Stimulated activated CD8-positive, alpha-beta memory T cell treated with anti-CD3 and anti-CD28 coated beads, Interleukin-2, amount 100 ng/mL, for 1 hour (primary cell): ENCODE data around the gene DCUN1D4.
A peak's percentile ranks its signal among the peaks of the same experiment; 100 is the strongest.

Experiments used
- DNase-seq, 2 donors: peaks; one replicate each; pipeline ENCODE4 v3.0.0-alpha.2; 2020; ENCODE audit warnings: low read depth in 2 of 2

The DCUN1D4 gene

DNA sequence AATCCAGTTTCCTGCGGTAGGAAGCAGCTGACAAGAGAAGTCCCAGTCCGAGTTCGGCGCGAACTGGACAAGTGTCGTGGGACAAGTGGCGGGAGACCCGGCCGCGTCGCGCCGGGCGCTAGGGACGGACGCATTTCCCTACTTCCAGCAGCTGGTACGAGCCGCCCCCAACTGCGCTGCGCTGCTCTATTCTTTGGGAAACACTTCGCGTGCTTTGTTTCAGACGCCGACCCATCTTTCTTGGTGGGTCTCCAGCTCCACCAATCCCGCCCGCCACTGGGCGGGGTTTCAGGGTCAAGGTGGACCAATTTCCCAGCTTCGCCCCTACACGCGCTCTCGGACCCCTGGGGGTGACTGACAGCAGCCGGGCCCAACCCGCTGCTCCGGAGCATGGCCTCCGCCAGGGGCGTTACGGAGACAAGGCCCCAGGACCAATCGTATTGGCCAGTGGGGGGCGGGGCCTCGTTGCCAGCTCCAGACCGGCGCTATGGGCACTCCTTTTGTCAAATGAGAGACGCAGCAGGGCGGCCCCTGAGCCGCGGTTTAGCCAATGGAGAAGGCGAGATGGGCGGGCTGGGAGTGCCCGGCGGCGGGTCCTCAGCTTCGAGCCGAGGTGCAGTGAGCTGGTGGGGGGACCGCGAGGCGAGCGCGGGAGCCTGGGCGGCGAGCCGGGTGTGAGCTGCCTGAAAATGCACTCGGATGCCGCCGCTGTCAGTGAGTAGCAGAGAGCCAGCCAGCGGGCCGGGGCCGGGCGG lies at the start of gene DCUN1D4:
Gene DCUN1D4 (plus strand): TSS at position 600 of the 755 bp plus-strand sequence. CDS start 90 bp downstream, at position 690.
- DNase-seq: peak; percentile 97

DNA sequence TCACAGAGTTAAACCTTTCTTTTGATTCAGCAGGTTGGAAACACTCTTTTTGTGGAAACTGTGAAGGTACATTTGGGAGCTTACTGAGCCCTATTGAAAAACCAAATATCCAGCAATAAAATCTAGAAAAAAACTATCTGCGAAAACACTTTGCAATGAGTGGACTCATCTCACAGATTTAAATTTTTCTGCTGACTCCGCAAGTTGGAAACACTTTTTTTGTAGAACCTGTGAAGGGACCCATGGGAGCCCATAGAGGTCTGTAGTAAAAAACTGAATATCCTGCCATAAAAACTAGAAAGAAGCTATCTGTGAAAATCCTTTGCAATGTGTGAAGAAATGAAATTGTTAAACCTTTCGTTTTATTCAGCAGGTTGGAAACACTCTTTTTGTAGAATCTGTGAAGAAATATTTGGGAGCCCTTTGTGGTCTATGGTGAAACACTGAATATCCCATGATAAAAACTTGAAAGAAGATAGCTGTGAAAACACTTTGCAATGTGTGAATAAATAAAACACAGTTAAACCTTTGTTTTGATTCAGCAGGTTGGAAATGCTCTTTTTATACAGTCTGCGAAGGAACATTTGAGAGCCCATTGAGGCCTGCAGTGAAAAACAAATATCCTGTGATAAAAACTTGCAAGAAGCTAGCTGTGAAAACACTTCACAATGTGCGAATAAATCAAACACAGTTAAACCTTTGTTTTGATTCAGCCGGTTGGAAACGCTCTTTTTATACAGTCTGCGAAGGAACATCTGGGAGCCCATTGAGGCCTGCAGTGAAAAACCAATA lies 22.3 kb upstream of the DCUN1D4 start:
- DNase-seq: no peak

DNA sequence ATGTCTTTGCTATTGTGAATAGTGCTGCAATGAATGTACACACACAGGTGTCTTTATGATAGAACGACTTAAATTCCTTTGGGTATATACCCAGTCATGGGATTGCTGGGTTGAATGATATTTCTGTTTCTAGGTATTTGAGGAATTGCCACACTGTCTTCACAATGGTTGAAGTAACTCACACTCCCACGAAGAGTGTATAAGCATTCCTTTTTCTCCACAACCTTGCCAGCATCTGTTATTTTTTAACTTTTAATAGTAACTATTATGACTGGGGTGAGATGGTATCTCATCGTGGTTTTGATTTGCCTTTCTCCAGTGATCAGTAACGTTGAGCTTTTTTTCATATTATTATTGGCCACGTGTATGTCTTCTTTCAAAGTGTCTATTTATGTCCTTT lies 17.6 kb upstream of the DCUN1D4 start:
- DNase-seq: no peak

DNA sequence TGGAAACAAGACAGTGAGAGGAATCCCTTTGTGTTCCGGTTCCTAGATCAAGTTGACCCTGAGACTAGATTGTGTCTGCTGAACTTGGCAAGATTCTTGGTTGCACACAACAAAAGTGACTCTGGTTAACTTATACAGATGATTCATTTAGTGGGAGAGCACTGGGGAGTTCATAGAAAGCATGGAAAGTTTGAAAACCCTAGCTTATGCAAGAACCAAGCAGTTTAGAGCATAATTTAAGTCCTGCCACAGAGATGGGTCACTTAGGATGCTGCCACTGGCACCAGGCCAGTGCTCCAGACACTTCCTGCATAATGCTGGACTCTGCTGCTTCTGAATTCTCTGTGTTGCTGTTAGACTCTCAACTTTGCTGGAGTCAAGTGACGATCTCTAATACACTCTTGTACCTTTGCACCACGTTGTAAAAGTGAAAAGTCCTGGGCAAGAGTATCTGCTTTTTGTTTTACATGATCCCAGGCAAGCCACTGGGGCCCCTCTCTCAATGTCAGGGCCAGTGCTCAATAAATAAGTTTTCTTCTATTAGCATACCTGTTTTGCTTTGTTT lies 12.7 kb upstream of the DCUN1D4 start:
- no peak for DNase-seq

DNA sequence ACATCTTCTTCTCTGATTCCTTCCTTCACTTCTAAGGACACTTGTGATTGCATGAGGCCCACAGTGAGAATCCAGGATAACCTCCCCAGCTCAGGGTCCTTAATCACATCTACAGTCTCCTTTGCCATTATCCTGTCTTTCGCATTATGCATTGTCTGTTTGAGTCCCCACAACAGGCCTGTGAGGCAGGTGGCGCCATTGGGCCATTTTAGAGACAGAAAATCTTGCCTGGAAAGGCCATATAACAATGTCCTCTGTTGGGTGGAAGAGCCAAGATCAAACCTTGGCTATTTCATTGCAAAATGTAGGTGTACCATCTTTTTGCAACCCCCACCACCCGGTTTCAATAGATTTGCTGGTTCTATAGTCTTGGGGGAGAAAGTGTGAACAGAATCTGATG lies 11.8 kb upstream of the DCUN1D4 start:
- peak; percentile 26 to 39 for DNase-seq

DNA sequence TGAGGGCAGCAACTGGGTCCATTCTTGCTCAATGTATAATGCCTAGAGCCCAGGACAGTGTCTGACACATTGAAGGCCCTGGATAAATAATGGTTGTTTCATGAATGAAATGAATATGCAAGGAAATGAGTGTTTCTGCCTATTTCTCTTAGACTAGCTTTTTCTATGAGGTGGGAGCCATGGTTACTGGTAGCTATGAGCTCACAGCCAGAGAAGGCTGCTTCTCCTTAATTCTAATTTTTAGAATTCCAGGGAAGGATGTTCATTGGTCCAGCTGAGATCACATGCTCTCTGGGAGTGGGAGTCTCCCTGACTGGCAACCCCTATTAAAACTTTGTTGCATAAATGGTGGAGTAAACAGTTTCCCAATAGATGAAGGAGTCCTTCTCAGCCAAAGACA lies 9.7 kb upstream of the DCUN1D4 start:
- no peak for DNase-seq

DNA sequence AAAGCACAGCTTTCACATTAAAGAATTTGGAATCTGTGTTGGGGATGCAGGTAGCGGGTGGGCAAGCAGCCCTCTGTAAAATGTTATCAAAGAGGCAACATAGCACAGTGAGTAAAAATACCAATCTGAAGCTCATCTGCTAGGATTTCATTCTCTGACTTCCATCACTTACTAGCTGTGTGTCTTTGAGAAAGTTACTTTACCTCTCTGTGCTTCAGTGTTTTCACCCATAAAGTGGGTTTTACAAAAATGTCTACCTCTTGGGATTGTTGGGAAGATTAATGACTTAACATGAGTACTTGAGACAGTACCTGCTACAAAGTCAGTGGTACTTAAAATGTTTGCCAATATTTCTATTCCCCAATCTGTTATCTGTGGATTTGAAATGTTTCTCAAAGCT lies 7.9 kb upstream of the DCUN1D4 start:
- DNase-seq: no peak

DNA sequence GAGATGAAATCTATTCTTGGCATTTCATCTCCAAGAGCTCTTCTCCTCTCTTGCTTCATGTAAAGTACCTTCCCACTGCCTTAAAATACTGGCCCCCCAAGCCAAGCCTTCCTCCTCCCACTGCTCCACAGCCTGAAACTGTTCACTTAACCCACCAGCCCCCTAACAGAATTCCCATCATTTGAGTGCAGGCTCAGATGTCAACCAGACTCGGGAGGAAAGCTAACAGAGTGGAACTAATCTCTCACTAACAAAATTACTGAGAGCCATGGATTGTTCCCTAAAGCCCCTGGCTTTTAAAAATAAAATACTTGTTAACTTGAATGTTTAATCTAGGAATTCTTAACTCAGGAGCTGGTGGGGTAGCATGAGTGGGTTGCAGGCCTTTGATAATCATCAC lies 7.1 kb upstream of the DCUN1D4 start:
- no peak for DNase-seq

DNA sequence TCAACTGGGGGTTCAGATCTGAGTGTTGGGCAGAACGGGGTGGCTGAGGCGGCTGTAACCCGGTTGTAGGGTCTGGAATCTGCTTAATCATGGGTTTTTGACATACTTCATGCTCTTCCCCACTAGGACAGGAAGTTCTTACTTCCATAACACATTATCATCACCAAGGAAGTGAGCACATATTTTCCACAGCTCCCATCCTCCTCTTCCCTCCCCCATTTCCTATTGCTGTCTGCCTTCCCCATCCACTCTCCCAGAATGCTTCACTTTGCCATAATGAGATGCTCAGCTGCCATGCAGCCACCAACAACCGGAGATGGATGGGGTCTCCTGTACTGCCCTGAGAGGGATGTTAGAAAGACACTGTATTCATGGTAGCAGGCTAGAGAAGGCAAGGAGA lies 6.4 kb upstream of the DCUN1D4 start:
- DNase-seq: no peak

DNA sequence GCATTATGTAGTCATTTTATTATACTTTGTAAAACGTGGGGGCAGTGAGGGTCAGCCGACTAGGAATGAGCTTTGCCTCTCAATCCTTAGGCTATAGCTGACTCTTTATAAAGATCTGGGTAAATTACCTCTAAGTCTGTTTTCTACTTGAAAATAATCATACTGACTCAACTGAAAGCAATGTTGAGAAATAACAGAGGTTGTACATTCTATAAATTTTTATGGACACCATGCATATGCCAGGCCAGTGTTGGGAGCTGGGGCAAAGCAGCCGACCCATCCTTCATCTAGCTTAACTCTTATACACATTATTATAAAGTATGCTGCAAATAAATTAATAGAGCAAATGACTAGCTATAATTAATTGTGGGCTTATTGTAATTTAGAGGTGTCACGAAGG lies 2.2 kb upstream of the DCUN1D4 start:
- DNase-seq: no peak

DNA sequence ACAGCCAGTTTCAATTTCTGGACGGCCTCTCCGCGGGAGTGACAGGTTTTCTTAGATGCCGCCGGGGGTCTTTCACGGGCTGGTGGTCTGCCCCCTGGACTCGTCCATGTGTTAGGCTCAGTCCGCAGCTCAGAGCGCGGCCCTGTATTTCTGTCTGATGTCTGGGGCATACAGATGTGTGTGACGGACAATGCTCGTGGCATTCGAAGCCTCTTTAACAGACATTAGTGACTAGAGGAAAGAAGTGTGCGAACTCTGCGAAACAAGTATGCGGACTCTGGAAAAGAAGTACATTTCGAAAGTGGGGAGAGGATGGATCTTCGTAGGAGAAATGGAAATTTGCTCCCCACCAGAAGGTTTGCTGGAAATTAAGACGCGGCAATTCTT lies 793 bp upstream of the DCUN1D4 start:
- DNase-seq: no peak

DNA sequence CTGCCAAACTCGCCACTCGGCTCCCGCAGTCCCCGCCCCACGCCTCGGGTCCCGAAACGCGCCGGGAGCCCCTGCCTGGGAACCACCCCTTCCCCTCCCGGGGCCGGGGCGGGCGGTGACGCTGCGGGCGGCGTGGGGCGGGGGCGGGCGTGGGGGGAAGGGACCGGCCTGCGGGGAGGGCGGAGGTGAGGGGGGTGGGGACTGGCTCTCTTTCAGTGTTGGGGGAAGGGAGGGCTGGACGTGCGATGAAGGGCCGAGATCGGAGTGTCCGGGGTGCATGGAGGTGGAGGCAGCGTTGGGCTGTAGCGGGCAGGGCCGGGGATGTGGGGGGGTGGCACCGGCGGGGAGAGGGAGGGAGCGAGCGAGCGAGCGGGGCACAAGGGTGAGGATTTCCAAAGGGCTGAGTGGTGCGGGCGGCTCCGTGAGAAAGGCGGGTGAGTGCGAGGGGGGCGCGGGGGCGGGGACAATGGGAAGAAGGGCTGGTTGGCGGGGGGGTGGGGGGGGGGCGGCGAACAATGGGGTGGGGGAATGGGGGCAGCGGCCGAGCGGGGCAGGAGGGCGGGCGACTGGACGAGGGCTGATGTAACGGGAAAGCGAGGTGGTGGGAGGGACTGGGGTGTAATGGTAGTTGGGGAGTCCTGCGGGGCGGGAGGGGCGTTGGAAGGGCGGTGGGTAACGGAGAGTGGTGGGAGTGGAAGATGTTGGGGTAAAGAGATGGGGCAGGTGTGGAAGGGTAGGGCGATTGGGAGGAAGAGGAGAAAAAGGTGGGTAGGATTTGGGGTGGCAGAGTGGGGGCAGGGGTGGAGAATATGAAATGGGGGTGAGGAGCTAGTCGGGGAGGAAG lies 578 bp downstream of the DCUN1D4 start:
- peak; percentile 14 to 32 for DNase-seq

DNA sequence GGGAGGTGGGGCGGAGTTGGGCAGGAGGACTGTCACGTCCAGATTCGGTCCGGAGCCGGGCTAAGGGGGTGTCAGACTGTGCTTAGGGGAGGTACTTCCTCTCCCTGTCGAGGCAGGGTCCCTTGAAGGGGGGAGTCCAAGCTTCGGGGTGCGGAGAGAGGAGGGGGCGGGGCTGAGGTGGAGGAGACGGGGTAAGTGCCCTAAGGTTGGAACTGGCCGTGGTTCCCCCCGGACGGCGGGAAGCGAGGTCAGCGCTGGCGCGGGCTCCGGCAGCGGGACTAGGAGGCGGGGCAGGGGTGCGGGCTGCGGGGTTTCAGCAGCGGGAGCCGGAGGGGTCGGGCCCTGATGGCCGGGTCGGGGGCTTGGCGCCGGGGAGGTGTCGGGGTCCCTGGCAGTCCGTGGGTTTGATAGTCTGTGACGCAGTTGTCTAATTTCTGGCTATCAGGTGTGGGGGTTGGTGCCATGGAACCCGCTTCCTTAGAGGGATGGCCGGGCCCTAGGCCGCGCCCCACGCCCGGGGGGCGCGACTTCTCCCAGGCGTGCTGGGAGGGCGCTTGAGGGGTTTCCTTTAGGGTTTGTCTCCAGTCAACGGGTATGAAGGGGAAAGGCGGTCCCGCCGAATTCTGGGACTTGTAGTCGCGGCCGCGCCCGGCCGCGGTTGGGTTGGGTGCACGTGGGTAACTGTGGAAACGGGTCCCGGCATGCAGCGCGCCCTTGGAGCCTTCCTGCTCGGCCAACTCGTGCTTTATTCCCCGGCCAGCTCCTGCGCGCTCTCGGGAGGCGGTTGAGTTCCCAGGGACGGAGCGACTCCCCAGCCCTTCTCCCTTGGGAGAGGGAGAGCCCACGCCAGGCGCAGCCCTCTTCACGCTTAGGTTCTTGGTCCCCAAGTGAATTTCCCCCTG lies 1.5 kb downstream of the DCUN1D4 start:
- peak; percentile 55 to 61 for DNase-seq

DNA sequence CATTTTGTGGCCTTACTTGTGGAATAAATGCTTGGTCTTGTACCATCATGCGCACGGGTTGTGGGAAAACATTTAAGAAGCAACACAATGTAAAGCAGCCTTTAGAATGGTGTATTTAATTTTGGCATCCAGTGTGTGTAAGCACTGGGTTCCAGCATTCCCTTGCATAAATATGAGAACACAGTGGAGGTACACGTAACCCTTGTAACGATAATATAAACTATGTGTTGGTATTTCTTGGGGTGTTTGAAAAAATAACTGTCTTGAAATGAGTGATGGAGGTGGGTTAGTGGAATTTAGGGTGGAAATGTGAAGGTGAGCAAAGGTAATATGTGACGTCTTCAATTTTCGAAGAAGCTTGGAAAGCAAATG lies 2.1 kb downstream of the DCUN1D4 start:
- DNase-seq: no peak

DNA sequence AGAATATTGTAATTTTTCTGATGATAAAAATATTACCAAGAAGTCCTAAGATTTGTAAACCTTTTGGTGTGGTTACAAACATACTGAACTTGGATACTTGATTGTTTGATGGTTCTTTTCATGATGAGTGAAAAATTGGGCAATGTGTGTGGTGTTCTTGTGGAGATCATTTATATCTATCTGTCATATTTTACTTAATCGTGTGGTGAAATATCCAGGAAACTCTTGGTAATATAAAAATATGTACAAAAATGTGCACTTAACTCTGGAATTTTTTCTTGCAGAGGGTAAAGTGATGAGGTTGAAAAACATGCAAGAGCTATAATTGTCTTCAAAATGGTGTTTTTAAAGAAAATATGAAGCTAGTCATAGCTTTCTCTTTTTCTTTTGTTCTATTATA lies 2.8 kb downstream of the DCUN1D4 start:
- DNase-seq: no peak

DNA sequence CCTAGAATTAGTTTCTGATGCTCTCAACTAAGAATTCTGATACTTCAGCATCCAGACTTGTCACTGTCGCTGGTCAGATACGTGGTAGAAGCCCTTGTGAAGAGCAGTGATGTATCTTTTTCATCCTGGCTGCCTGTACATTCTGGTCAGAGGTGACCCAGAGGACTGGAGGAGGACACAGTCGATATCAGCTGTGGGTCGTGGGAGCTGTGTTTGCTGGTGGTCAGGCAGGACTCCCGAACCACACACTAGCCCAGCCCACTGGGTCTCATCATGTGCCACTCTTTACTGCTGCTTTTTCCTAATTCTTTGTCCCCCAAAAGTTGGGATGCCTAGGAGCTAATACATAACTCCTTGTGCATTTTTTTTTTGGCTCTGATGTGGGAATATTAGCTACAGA lies 6.5 kb downstream of the DCUN1D4 start:
- no peak for DNase-seq

DNA sequence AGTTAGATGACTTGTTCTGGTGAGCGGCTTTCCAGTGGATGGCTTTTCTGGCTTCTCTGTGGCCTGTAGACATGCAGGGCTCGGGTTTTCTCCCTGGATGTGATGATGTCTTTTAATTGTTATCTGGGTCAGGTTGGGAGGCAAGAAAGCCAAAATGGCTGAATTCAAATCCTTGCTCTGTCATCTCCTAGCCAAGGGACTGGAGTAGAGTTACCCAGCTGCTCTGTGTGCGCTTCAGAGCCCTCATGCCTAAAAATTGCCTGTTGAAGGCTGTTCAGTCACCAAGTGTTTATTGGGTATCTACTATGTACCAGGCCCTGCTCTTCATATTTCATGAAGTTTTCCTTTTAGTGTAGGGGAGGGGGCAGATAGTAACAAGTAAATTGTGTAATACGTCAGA lies 7.3 kb downstream of the DCUN1D4 start:
- DNase-seq: no peak

DNA sequence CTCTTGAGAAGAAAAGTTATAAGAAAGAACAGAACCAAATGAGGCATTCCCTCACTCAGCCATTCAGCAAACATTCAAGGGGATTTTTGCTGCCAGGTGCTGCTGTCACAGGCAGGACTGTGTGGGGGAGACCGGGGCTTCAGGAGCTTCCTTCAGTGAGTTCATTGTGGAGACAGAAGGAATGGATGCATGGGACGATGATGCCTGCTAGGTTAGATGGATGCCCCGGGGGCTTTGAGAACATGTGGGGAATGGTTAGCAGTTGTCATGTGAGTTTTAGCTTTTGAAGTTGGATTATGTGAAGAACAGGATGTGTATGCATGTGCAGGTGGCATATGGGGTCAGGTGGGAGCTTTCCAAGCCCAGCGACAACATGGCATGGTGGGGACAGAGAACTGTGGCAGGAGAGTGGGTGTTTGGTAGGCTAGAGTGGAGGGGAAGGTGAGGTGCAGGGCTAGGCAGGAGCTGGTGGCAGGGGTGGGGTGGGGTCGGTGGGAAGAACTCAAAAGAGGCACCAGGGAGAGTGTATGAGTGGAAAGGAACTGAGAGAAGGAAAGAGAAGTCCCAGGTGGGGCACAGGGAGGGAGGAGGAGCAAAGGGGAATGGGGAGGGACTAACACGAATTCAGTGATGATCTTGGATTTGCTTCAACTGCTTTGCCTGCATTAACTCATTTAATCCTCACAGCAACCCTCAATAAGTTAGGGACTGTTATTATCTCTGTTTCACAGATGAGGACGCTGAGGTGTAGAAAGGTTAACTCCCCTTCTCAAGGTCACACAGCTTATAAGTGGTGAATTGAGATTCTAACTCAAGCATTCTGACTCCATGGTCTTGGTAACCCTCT lies 8.4 kb downstream of the DCUN1D4 start:
- no peak for DNase-seq

DNA sequence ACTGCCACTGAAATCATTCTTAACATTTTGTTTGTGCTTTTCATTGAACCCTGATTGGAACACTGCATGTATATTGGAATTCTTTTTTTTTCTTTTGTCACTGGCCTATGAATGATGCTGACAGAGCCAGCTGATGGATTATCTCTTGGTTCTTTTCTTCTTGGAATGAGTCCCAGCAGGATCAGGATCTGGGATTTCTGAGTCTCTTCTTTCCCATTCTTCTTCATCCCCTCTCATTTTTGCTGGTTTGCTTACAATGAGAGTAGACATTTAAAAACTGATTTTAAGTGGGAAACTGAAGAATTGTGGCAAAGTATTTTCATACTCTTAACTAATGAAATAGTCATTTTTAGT lies 9.0 kb downstream of the DCUN1D4 start:
- no peak for DNase-seq

DNA sequence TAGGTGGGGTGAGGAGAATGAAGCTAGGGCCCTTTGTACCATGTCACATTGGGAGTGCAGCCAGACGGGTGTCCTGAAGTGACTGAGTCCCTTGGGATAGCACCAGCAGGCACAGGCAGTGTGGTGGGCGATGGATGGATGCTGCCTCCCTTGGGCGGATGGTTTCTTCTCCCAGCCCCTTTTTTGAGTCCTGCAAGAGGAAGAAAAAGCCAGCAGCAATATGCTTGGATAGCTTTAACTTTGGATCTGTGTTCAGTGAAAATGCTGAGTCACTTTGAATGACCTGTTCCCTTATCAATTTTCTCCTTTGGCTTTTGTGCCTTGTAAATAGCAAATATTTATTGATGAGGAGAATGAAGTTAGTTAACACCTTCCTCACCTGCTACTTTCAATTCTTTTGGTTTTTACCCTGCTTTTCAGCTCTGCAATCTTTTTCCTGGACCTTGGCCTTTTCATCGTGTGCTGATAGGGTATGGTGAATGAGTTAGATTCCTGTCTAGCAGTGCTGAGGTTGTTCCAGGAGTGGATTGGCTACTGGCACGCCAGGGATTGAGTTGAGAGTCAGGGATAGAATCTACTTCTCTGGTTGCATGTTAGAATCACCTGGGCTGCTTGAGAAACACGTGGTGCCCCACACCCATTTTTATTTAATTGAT lies 10.2 kb downstream of the DCUN1D4 start:
- DNase-seq: no peak
